Liver (tissue), 9 donors: ENCODE measurements around the gene ANKRD13B. TPM values are rescaled to one million over a fixed set of nuclear protein-coding genes. Genes with fewer than 3 reads are reported as not detected.

ENCODE experiments used
- DNase-seq: peaks from one replicate; pipeline ENCODE4 v3.0.0-alpha.2; 2017; ENCODE audit warnings: low spot score
- H3K27ac ChIP-seq, 2 donors: one replicate each; pipeline ENCODE4 v1.7.0; 2013; ENCODE audit warnings: inconsistent platforms in 2 of 2, low read length in 2 of 2, control low read depth in 1 of 2, low read depth in 1 of 2, mild to moderate bottlenecking in 1 of 2
- H3K27me3 ChIP-seq, 4 donors: one replicate each; pipeline versions ENCODE4 v1.6.1 to v1.7.0; 2013; ENCODE audit warnings: low read length in 3 of 4, inconsistent platforms in 1 of 4, mild to moderate bottlenecking in 1 of 4, moderate library complexity in 1 of 4; ENCODE audit not compliant: control insufficient read depth in 4 of 4, insufficient read depth in 4 of 4
- H3K36me3 ChIP-seq, 4 donors: one replicate each; pipeline versions ENCODE4 v1.6.1 to v1.7.0; 2013; ENCODE audit warnings: low read length in 3 of 4, mild to moderate bottlenecking in 3 of 4, low read depth in 1 of 4, moderate library complexity in 1 of 4; ENCODE audit not compliant: control insufficient read depth in 4 of 4, insufficient read depth in 3 of 4
- H3K4me1 ChIP-seq, 4 donors: one replicate each; pipeline versions ENCODE4 v1.6.1 to v1.7.0; 2013; ENCODE audit warnings: low read length in 3 of 4, mild to moderate bottlenecking in 3 of 4, moderate library complexity in 1 of 4; ENCODE audit not compliant: control insufficient read depth in 4 of 4, insufficient read depth in 4 of 4
- H3K4me3 ChIP-seq, 3 donors: one replicate each; pipeline versions ENCODE4 v1.6.1 to v1.7.0; 2013; ENCODE audit warnings: low read length in 3 of 3, control low read depth in 1 of 3, low read depth in 1 of 3, mild to moderate bottlenecking in 1 of 3
- H3K9ac ChIP-seq, 2 donors: one replicate each; pipeline ENCODE4 v1.7.0; 2013; ENCODE audit warnings: low read length in 2 of 2, mild to moderate bottlenecking in 2 of 2, moderate library complexity in 2 of 2, control low read depth in 1 of 2, low read depth in 1 of 2
- H3K9me3 ChIP-seq, 4 donors: one replicate each; pipeline versions ENCODE4 v1.6.1 to v1.7.0; 2013; ENCODE audit warnings: low read length in 3 of 4; ENCODE audit not compliant: control insufficient read depth in 4 of 4
- CTCF ChIP-seq: fragments of 150-350 bp; IDR thresholded peaks from 2 replicates; pipeline ENCODE4 v1.5.1; 2017; ENCODE audit warnings: improper control_type of control experiment, low read depth, low read length; ENCODE audit not compliant: missing input control
- EGR1 ChIP-seq, 2 donors: IDR thresholded peaks; 2 replicates each; pipeline ENCODE4 v1.6.1; 2016 to 2018; ENCODE audit warnings: antibody characterized with exemption in 2 of 2, low read depth in 2 of 2
- FOXA1 ChIP-seq: IDR thresholded peaks from 2 replicates; pipeline ENCODE4 v1.6.1; 2016; ENCODE audit warnings: antibody characterized with exemption
- FOXA2 ChIP-seq: IDR thresholded peaks from 2 replicates; pipeline ENCODE4 v1.6.1; 2016; ENCODE audit warnings: antibody characterized with exemption
- GABPA ChIP-seq, 2 donors: IDR thresholded peaks in 1 of 2; conservative IDR thresholded peaks in 1 of 2; 2 replicates each; pipeline ENCODE4 v1.6.1; 2016; ENCODE audit warnings: antibody characterized with exemption in 2 of 2, mild to moderate bottlenecking in 1 of 2, moderate library complexity in 1 of 2
- HNF4A ChIP-seq, 2 donors: conservative IDR thresholded peaks; 2 replicates each; pipeline ENCODE4 v1.6.1; 2016; ENCODE audit warnings: antibody characterized with exemption in 2 of 2, mild to moderate bottlenecking in 2 of 2
- HNF4G ChIP-seq: IDR thresholded peaks from 2 replicates; pipeline ENCODE4 v1.6.1; 2016; ENCODE audit warnings: antibody characterized with exemption
- NR2F2 ChIP-seq: IDR thresholded peaks from 2 replicates; pipeline ENCODE4 v1.6.1; 2016; ENCODE audit warnings: antibody characterized with exemption
- RAD21 ChIP-seq, 2 donors: IDR thresholded peaks; 2 replicates each; pipeline ENCODE4 v1.6.1; 2016; ENCODE audit warnings: antibody characterized with exemption in 2 of 2, mild to moderate bottlenecking in 2 of 2
- RXRA ChIP-seq, 2 donors: IDR thresholded peaks; 2 replicates each; pipeline ENCODE4 v1.6.1; 2017 to 2018; ENCODE audit warnings: antibody characterized with exemption in 2 of 2, mild to moderate bottlenecking in 1 of 2
- SP1 ChIP-seq: IDR thresholded peaks from 2 replicates; pipeline ENCODE4 v1.6.1; 2018; ENCODE audit warnings: antibody characterized with exemption, mild to moderate bottlenecking
- YY1 ChIP-seq: IDR thresholded peaks from 2 replicates; pipeline ENCODE4 v1.6.1; 2016; ENCODE audit warnings: antibody characterized with exemption, mild to moderate bottlenecking
- WGBS: extraction: QIAGEN DNeasy Blood & Tissue Kit; methylation state at CpG from one replicate; pipeline ENCODE4 v1.1.7; 2013; 5-methylcytosine and 5-hydroxymethylcytosine counted together
- polyA plus RNA-seq, 2 donors: library from polyadenylated mRNA; stranded (reverse) in 1 of 2; unstranded in 1 of 2; fragments of 200-250 nt in 1 of 2; fragments of >200 nt in 1 of 2; fragmentation: Nextera tagmentation in 1 of 2; extraction: Ambion mirVana in 1 of 2; gene quantifications; one replicate each; pipeline versions ENCODE4 v1.2.1 to v1.2.3, GENCODE V29; 2013 to 2015
- total RNA-seq, 2 donors: library from RNA; depleted of rRNA; stranded (reverse); fragments of >200 nt; gene quantifications; one replicate each; pipeline ENCODE4 v1.2.3, GENCODE V29; 2014
- TF ChIP-seq, protein P1 (sequence below): IDR thresholded peaks from 2 replicates; pipeline ENCODE4 v1.6.1; 2016; ENCODE audit warnings: antibody characterized with exemption
- TF ChIP-seq, protein P2 (sequence below): IDR thresholded peaks from 2 replicates; pipeline ENCODE4 v1.6.1; 2016; ENCODE audit warnings: antibody characterized with exemption, mild to moderate bottlenecking
- TF ChIP-seq, protein P3 (sequence below): IDR thresholded peaks from 2 replicates; pipeline ENCODE4 v1.6.1; 2016; ENCODE audit warnings: antibody characterized with exemption
- TF ChIP-seq, protein P4 (sequence below): IDR thresholded peaks from 2 replicates; pipeline ENCODE4 v1.6.1; 2016; ENCODE audit warnings: antibody characterized with exemption
- donor health status: healthy.
- donor health status: healthy.
- donor health status: healthy.
- donor health status: healthy.
- donor health status: healthy.

Gene ANKRD13B
- total and polyA plus RNA-seq, 4 donors, result 0.06 to 1.6 (median 0.51) TPM

GRCh38 chr17:29661213-29661612 is 68.3 kb downstream of the ANKRD13B start:
- no peak overlapping the region for H3K4me3 ChIP-seq
- H3K9ac ChIP-seq, result no peak overlapping the region
- H3K36me3 ChIP-seq, result peaks cover 2 to 4% (median 3%) of the 10 kb centered on the region in 4 donors
- DNase-seq, result no peak
- H3K27me3 ChIP-seq, result no peaks in the 10 kb centered on the region
- no peaks in the 10 kb centered on the region for H3K9me3 ChIP-seq
- 67% methylated on average over 2 of the region's 2 CpGs for WGBS
- TF ChIP-seq CTCF (no peak), SP1 (no peak), NR2F2 (no peak), FOXA1 (no peak), EGR1 (IDR thresholded peaks at IDR 0.05; ENCODE audit: low read depth in 2 of 2) (no peak), GABPA (IDR thresholded peaks at IDR 0.05 in 1 of 2, conservative IDR thresholded peaks at IDR 0.05 in 1 of 2) (no peak), HNF4A (conservative IDR thresholded peaks at IDR 0.05) (no peak), HNF4G (no peak), FOXA2 (no peak), RAD21 (IDR thresholded peaks at IDR 0.05) (no peak), YY1 (no peak), RXRA (IDR thresholded peaks at IDR 0.05) (no peak)
- TF ChIP-seq, protein P1, sequence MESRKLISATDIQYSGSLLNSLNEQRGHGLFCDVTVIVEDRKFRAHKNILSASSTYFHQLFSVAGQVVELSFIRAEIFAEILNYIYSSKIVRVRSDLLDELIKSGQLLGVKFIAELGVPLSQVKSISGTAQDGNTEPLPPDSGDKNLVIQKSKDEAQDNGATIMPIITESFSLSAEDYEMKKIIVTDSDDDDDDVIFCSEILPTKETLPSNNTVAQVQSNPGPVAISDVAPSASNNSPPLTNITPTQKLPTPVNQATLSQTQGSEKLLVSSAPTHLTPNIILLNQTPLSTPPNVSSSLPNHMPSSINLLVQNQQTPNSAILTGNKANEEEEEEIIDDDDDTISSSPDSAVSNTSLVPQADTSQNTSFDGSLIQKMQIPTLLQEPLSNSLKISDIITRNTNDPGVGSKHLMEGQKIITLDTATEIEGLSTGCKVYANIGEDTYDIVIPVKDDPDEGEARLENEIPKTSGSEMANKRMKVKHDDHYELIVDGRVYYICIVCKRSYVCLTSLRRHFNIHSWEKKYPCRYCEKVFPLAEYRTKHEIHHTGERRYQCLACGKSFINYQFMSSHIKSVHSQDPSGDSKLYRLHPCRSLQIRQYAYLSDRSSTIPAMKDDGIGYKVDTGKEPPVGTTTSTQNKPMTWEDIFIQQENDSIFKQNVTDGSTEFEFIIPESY, result no peak
- TF ChIP-seq, protein P2, sequence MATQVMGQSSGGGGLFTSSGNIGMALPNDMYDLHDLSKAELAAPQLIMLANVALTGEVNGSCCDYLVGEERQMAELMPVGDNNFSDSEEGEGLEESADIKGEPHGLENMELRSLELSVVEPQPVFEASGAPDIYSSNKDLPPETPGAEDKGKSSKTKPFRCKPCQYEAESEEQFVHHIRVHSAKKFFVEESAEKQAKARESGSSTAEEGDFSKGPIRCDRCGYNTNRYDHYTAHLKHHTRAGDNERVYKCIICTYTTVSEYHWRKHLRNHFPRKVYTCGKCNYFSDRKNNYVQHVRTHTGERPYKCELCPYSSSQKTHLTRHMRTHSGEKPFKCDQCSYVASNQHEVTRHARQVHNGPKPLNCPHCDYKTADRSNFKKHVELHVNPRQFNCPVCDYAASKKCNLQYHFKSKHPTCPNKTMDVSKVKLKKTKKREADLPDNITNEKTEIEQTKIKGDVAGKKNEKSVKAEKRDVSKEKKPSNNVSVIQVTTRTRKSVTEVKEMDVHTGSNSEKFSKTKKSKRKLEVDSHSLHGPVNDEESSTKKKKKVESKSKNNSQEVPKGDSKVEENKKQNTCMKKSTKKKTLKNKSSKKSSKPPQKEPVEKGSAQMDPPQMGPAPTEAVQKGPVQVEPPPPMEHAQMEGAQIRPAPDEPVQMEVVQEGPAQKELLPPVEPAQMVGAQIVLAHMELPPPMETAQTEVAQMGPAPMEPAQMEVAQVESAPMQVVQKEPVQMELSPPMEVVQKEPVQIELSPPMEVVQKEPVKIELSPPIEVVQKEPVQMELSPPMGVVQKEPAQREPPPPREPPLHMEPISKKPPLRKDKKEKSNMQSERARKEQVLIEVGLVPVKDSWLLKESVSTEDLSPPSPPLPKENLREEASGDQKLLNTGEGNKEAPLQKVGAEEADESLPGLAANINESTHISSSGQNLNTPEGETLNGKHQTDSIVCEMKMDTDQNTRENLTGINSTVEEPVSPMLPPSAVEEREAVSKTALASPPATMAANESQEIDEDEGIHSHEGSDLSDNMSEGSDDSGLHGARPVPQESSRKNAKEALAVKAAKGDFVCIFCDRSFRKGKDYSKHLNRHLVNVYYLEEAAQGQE, result no peak
- TF ChIP-seq, protein P3, sequence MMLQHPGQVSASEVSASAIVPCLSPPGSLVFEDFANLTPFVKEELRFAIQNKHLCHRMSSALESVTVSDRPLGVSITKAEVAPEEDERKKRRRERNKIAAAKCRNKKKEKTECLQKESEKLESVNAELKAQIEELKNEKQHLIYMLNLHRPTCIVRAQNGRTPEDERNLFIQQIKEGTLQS, result no peak
- no peak overlapping the region for H3K27ac ChIP-seq
- H3K4me1 ChIP-seq, result no peaks in the 10 kb centered on the region

DNA sequence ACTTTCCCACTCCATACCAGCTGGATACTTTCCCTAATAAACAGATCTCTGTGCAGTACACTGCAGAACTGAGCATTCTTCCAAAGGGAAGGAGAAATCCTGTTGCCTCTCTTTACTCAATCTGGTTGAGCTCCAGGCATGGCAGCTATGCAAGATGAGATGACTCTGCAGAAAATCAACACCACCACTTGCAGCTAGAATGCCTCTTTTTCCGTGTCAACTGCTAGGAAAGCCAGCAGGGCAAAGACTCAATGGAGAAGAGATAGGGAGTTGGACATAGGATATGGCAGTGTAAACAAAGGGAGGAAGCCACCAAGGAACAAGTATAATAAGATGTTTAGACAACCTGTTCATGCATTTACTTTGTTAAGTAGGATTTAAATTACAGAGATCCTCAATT is 70.2 kb downstream of the ANKRD13B start:
- no peak overlapping the region for H3K9ac ChIP-seq
- H3K9me3 ChIP-seq, result no peaks in the 10 kb centered on the region
- no peaks in the 10 kb centered on the region for H3K4me1 ChIP-seq
- H3K36me3 ChIP-seq, result peaks cover 2 to 11% (median 6%) of the 10 kb centered on the region in 4 donors
- no peak for DNase-seq
- no peak overlapping the region for H3K27ac ChIP-seq
- TF ChIP-seq, protein P2, result no peak
- no peak for TF ChIP-seq RXRA (IDR thresholded peaks at IDR 0.05)
- no peak for TF ChIP-seq EGR1 (IDR thresholded peaks at IDR 0.05; ENCODE audit: low read depth in 2 of 2)
- TF ChIP-seq NR2F2, result no peak
- no peak for TF ChIP-seq CTCF
- no peak for TF ChIP-seq FOXA2
- TF ChIP-seq, protein P3, result no peak
- no peak for TF ChIP-seq FOXA1
- no peak for TF ChIP-seq YY1
- TF ChIP-seq RAD21 (IDR thresholded peaks at IDR 0.05), result no peak
- no peak for TF ChIP-seq HNF4G
- TF ChIP-seq, protein P4, sequence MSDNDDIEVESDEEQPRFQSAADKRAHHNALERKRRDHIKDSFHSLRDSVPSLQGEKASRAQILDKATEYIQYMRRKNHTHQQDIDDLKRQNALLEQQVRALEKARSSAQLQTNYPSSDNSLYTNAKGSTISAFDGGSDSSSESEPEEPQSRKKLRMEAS, result no peak
- no peaks in the 10 kb centered on the region for H3K27me3 ChIP-seq
- WGBS, result 69% methylated on average over 1 of the region's 1 CpG
- no peak overlapping the region for H3K4me3 ChIP-seq
